HepG2 (cell line): ENCODE data around the gene SRXN1. TPM values are rescaled to one million over a fixed set of nuclear protein-coding genes. Genes with fewer than 3 reads are reported as not detected.

ENCODE experiments used
- ATF3 ChIP-seq: sonication (generic); formaldehyde crosslinking; IDR thresholded peaks from 2 replicates; pipeline ENCODE4 v1.4.0; 2020; ENCODE audit warnings: missing genetic modification reagents
- ATF7 ChIP-seq, 2 experiments: fragments of 450-650 bp in 1 of 2; sonication (generic) in 1 of 2; formaldehyde crosslinking in 1 of 2; IDR thresholded peaks; 2 replicates each; pipeline versions ENCODE4 v1.4.0 to v1.6.1; 2016 to 2020; ENCODE audit warnings: antibody characterized with exemption in 1 of 2, mild to moderate bottlenecking in 1 of 2, missing genetic modification reagents in 1 of 2
- CBX2 ChIP-seq, 2 experiments: fragments of 200-600 bp in 1 of 2; sonication (generic); formaldehyde crosslinking in 1 of 2; IDR thresholded peaks; 2 replicates each; pipeline versions ENCODE4 v1.7.0 to v1.8.1; 2018 to 2022; ENCODE audit warnings: low read depth in 2 of 2, low read length in 1 of 2, mild to moderate bottlenecking in 1 of 2, missing genetic modification reagents in 1 of 2
- CENPT ChIP-seq: sonication (generic); formaldehyde crosslinking; IDR thresholded peaks from 2 replicates; pipeline ENCODE4 v1.8.0; 2022; ENCODE audit warnings: low read depth, mild to moderate bottlenecking, moderate library complexity, missing genetic modification reagents
- HDAC1 ChIP-seq: sonication (generic); formaldehyde crosslinking; IDR thresholded peaks from 2 replicates; pipeline ENCODE4 v1.5.1; 2020; ENCODE audit warnings: mild to moderate bottlenecking, missing genetic modification reagents
- KLF12 ChIP-seq: sonication (generic); formaldehyde crosslinking; IDR thresholded peaks from 2 replicates; pipeline ENCODE4 v1.4.0; 2020; ENCODE audit warnings: missing genetic modification reagents, borderline replicate concordance
- KLF6 ChIP-seq: IDR thresholded peaks from 2 replicates; pipeline ENCODE4 v1.8.0; 2016; ENCODE audit warnings: missing biosample characterization, missing genetic modification reagents
- POLR2G ChIP-seq: fragments of 200-400 bp; formaldehyde crosslinking; IDR thresholded peaks from 2 replicates; pipeline ENCODE4 v1.6.1; 2018; ENCODE audit warnings: mild to moderate bottlenecking, low read depth, low read length, moderate library complexity
- TEAD3 ChIP-seq: optimal IDR thresholded peaks from 2 replicates; pipeline ENCODE3; 2016; ENCODE audit warnings: borderline replicate concordance
- ZBTB10 ChIP-seq: sonication (generic); formaldehyde crosslinking; IDR thresholded peaks from 2 replicates; pipeline ENCODE4 v1.4.0; 2020; ENCODE audit warnings: missing genetic modification reagents, borderline replicate concordance
- ZNF496 ChIP-seq: sonication (generic); formaldehyde crosslinking; IDR thresholded peaks from 2 replicates; pipeline ENCODE4 v1.8.1; 2023; ENCODE audit warnings: mild to moderate bottlenecking, moderate library complexity, missing genetic modification reagents; ENCODE audit not compliant: insufficient replicate concordance
- ZNF503 ChIP-seq: sonication (generic); formaldehyde crosslinking; IDR thresholded peaks from 2 replicates; pipeline ENCODE4 v1.4.0; 2020; ENCODE audit warnings: missing genetic modification reagents
- polyA plus RNA-seq, 8 experiments: library from polyadenylated mRNA; depleted of rRNA in 3 of 8; stranded (reverse) in 7 of 8; unstranded in 1 of 8; fragments of >200 nt; fragmentation: Illumina TruSeq in 4 of 8; extraction: Trizol in 4 of 8; gene quantifications; 2 replicates each; pipeline versions ENCODE4 v1.2.1 to v1.2.3, GENCODE V29; 2011 to 2016; ENCODE audit warnings: low read depth in 4 of 8, missing spikeins in 1 of 8, mixed read lengths in 1 of 8; ENCODE audit not compliant: insufficient read depth in 1 of 8
- total RNA-seq, 5 experiments: library from RNA; depleted of rRNA; stranded (reverse); fragments of >200 nt; fragmentation: Illumina TruSeq; extraction: Trizol; gene quantifications; 2 replicates each; pipeline ENCODE4 v1.2.3, GENCODE V29; 2016; ENCODE audit warnings: low read depth in 1 of 5
- TF ChIP-seq, protein P1 (sequence below): sonication (generic); formaldehyde crosslinking; IDR thresholded peaks from 2 replicates; pipeline ENCODE4 v1.5.0; 2020; ENCODE audit warnings: mild to moderate bottlenecking, missing genetic modification reagents, borderline replicate concordance
- TF ChIP-seq, protein P2 (sequence below): conservative IDR thresholded peaks from 2 replicates; pipeline ENCODE4 v1.6.1; 2018; ENCODE audit warnings: missing genetic modification reagents
- TF ChIP-seq, protein P3 (sequence below): sonication (generic); formaldehyde crosslinking; conservative IDR thresholded peaks from 2 replicates; pipeline ENCODE4 v1.4.0; 2020; ENCODE audit warnings: missing genetic modification reagents

SRXN1 gene
- total and polyA plus RNA-seq, 2 of the 13 experiments (the other 11 are each of a cell fraction or from before 2014, with no cell fraction given) = 29.9 to 87.7 TPM

DNA sequence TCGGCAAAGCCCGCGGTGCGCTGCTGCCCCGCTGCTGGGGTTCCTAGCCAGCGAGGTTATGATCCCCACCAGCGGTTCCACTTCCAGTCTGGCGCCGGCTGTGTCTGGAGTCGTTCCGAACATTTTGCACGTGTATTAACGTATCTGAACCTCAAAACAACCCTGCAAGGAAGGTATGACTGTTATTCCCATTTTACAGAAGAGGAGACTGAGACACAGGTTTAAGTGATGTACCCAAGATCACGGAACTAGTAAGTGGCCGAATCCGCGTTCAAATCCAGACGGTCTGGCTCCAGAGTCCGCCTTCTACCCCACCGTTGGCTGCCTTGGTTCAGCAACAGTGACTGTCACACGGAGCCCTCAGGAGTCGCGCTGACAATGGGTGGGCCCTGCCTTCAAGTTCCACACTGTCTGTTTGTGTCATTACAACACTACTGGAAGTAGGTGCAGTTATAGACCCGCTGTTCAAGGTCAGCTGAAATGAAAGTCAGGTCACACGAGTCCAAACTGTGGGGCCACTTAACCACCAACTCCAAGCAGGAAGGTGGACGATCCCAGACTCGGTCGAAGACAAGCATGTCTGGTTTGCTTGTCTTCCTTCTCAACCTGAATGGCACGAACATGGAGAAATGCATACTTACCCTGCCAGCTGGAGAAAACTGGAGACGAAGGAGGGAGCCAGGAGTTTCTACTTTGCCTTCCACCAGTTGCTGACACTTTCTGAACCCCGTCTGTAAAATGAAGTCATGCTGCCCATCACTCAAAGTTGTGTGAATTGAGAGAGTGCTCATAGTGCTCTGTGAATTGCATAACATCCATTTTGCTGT lies 803 bp upstream of the SRXN1 start (continued):
- TF ChIP-seq ZBTB10 (CRISPR knock-in tag) (peak; percentile 36; the same call in 1 of the 2 replicates), ZNF503 (CRISPR knock-in tag) (no peak), ATF3 (CRISPR knock-in tag) (peak; percentile 12; the same call in 1 of the 2 replicates), TEAD3 (no peak), CBX2 (IDR thresholded peaks at IDR 0.05; ENCODE audit: low read depth, low read length) (no peak; the same call in 1 of the 2 replicates), CBX2 (CRISPR knock-in tag; IDR thresholded peaks at IDR 0.05; ENCODE audit: low read depth) (0 out of 2 replicates have a peak, but pooled peaks have one; percentile 11), CENPT (CRISPR knock-in tag) (no peak), KLF12 (CRISPR knock-in tag) (no peak), POLR2G (peak; percentile 63; the same call in 1 of the 2 replicates), ZNF496 (CRISPR knock-in tag) (no peak), KLF6 (CRISPR knock-in tag) (peak; percentile 61; the same call in 1 of the 2 replicates), ATF7 (IDR thresholded peaks at IDR 0.05) (no peak), ATF7 (CRISPR knock-in tag; IDR thresholded peaks at IDR 0.05) (no peak; the same call in 1 of the 2 replicates), HDAC1 (CRISPR knock-in tag) (peak; percentile 61; the same call in 1 of the 2 replicates)
- TF ChIP-seq, protein P1, sequence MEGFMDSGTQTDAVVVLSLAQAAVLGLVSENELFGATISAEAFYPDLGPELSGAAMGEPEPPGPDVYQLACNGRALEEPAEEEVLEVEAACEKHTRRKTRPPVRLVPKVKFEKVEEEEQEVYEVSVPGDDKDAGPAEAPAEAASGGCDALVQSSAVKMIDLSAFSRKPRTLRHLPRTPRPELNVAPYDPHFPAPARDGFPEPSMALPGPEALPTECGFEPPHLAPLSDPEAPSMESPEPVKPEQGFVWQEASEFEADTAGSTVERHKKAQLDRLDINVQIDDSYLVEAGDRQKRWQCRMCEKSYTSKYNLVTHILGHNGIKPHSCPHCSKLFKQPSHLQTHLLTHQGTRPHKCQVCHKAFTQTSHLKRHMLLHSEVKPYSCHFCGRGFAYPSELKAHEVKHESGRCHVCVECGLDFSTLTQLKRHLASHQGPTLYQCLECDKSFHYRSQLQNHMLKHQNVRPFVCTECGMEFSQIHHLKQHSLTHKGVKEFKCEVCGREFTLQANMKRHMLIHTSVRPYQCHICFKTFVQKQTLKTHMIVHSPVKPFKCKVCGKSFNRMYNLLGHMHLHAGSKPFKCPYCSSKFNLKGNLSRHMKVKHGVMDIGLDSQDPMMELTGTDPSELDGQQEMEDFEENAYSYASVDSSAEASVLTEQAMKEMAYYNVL (CRISPR knock-in tag) = peak; percentile 15; the same call in 1 of the 2 replicates
- TF ChIP-seq, protein P2, sequence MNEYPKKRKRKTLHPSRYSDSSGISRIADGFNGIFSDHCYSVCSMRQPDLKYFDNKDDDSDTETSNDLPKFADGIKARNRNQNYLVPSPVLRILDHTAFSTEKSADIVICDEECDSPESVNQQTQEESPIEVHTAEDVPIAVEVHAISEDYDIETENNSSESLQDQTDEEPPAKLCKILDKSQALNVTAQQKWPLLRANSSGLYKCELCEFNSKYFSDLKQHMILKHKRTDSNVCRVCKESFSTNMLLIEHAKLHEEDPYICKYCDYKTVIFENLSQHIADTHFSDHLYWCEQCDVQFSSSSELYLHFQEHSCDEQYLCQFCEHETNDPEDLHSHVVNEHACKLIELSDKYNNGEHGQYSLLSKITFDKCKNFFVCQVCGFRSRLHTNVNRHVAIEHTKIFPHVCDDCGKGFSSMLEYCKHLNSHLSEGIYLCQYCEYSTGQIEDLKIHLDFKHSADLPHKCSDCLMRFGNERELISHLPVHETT (CRISPR knock-in tag) = no peak; the same call in none of the 2 replicates
- TF ChIP-seq, protein P3, sequence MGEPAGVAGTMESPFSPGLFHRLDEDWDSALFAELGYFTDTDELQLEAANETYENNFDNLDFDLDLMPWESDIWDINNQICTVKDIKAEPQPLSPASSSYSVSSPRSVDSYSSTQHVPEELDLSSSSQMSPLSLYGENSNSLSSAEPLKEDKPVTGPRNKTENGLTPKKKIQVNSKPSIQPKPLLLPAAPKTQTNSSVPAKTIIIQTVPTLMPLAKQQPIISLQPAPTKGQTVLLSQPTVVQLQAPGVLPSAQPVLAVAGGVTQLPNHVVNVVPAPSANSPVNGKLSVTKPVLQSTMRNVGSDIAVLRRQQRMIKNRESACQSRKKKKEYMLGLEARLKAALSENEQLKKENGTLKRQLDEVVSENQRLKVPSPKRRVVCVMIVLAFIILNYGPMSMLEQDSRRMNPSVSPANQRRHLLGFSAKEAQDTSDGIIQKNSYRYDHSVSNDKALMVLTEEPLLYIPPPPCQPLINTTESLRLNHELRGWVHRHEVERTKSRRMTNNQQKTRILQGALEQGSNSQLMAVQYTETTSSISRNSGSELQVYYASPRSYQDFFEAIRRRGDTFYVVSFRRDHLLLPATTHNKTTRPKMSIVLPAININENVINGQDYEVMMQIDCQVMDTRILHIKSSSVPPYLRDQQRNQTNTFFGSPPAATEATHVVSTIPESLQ = no peak
